22Rv1 (cell line): Measurements from ENCODE around the gene UNG.

ENCODE experiments used
- CTCF ChIP-seq: fragments of 450-650 bp; IDR thresholded peaks from 2 replicates; pipeline ENCODE4 v1.5.1; 2017; ENCODE audit warnings: mild to moderate bottlenecking
- ZFX ChIP-seq: fragments of 450-650 bp; IDR thresholded peaks from 2 replicates; pipeline ENCODE4 v1.6.1; 2017; ENCODE audit warnings: antibody characterized with exemption, borderline replicate concordance

- peak; percentile 90 for TF ChIP-seq CTCF
- TF ChIP-seq ZFX: no peak
These were observed 37.0 kb downstream of the UNG start for GRCh38 chr12:109134186-109134917.
